Measurements from ENCODE around the gene GDPD5. TPM values are rescaled to one million over a fixed set of nuclear protein-coding genes. Genes with fewer than 3 reads are reported as not detected.

GDPD5 gene
- total RNA-seq, 1 experiment from 2014 or later: 12.2 TPM

DNA sequence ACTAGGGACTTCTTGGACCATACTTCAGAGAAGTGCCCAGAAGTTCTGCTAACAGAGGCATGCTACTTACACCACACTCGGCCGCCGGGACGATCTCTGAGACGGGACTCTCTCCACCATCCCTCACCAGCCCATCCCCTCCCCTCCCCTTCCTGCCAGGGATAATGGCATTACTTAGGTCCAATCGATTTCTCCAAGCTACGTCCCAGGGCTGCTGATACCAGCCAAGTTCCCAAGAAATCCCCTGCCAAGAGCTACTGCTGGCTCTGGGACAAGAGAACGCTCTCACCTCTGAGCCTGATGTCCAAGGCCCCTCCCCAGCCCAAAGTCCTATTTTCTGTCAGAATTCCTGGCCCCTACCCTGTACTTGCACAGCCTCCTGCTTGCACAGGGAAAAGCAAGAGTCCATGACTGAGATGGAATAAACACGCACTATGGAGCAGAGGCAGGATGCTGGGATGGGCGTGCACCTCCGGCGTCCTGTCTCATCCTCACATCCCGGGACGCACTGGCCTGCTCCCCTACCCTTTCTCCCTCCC, 42.7 kb downstream of the GDPD5 start (continued):
- TF ChIP-seq CREM (CRISPR knock-in tag; IDR thresholded peaks at IDR 0.05) (no peak), SP1 (CRISPR knock-in tag; conservative IDR thresholded peaks at IDR 0.05) (no peak), FOXK1 (CRISPR knock-in tag; IDR thresholded peaks at IDR 0.05) (no peak), JAZF1 (CRISPR knock-in tag; IDR thresholded peaks at IDR 0.05) (no peak)
- TF ChIP-seq, protein P1, sequence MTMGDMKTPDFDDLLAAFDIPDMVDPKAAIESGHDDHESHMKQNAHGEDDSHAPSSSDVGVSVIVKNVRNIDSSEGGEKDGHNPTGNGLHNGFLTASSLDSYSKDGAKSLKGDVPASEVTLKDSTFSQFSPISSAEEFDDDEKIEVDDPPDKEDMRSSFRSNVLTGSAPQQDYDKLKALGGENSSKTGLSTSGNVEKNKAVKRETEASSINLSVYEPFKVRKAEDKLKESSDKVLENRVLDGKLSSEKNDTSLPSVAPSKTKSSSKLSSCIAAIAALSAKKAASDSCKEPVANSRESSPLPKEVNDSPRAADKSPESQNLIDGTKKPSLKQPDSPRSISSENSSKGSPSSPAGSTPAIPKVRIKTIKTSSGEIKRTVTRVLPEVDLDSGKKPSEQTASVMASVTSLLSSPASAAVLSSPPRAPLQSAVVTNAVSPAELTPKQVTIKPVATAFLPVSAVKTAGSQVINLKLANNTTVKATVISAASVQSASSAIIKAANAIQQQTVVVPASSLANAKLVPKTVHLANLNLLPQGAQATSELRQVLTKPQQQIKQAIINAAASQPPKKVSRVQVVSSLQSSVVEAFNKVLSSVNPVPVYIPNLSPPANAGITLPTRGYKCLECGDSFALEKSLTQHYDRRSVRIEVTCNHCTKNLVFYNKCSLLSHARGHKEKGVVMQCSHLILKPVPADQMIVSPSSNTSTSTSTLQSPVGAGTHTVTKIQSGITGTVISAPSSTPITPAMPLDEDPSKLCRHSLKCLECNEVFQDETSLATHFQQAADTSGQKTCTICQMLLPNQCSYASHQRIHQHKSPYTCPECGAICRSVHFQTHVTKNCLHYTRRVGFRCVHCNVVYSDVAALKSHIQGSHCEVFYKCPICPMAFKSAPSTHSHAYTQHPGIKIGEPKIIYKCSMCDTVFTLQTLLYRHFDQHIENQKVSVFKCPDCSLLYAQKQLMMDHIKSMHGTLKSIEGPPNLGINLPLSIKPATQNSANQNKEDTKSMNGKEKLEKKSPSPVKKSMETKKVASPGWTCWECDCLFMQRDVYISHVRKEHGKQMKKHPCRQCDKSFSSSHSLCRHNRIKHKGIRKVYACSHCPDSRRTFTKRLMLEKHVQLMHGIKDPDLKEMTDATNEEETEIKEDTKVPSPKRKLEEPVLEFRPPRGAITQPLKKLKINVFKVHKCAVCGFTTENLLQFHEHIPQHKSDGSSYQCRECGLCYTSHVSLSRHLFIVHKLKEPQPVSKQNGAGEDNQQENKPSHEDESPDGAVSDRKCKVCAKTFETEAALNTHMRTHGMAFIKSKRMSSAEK (CRISPR knock-in tag; IDR thresholded peaks at IDR 0.05; ENCODE audit: borderline replicate concordance): no peak
- TF ChIP-seq, protein P2, sequence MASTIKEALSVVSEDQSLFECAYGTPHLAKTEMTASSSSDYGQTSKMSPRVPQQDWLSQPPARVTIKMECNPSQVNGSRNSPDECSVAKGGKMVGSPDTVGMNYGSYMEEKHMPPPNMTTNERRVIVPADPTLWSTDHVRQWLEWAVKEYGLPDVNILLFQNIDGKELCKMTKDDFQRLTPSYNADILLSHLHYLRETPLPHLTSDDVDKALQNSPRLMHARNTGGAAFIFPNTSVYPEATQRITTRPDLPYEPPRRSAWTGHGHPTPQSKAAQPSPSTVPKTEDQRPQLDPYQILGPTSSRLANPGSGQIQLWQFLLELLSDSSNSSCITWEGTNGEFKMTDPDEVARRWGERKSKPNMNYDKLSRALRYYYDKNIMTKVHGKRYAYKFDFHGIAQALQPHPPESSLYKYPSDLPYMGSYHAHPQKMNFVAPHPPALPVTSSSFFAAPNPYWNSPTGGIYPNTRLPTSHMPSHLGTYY (CRISPR knock-in tag; IDR thresholded peaks at IDR 0.05): no peak
- TF ChIP-seq, protein P3, sequence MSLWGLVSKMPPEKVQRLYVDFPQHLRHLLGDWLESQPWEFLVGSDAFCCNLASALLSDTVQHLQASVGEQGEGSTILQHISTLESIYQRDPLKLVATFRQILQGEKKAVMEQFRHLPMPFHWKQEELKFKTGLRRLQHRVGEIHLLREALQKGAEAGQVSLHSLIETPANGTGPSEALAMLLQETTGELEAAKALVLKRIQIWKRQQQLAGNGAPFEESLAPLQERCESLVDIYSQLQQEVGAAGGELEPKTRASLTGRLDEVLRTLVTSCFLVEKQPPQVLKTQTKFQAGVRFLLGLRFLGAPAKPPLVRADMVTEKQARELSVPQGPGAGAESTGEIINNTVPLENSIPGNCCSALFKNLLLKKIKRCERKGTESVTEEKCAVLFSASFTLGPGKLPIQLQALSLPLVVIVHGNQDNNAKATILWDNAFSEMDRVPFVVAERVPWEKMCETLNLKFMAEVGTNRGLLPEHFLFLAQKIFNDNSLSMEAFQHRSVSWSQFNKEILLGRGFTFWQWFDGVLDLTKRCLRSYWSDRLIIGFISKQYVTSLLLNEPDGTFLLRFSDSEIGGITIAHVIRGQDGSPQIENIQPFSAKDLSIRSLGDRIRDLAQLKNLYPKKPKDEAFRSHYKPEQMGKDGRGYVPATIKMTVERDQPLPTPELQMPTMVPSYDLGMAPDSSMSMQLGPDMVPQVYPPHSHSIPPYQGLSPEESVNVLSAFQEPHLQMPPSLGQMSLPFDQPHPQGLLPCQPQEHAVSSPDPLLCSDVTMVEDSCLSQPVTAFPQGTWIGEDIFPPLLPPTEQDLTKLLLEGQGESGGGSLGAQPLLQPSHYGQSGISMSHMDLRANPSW (CRISPR knock-in tag; conservative IDR thresholded peaks at IDR 0.05; ENCODE audit: low read depth): no peak
- TF ChIP-seq, protein P4, sequence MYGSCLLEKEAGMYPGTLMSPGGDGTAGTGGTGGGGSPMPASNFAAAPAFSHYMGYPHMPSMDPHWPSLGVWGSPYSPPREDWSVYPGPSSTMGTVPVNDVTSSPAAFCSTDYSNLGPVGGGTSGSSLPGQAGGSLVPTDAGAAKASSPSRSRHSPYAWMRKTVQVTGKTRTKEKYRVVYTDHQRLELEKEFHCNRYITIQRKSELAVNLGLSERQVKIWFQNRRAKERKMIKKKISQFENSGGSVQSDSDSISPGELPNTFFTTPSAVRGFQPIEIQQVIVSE (CRISPR knock-in tag; IDR thresholded peaks at IDR 0.05; ENCODE audit: borderline replicate concordance): no peak

DNA sequence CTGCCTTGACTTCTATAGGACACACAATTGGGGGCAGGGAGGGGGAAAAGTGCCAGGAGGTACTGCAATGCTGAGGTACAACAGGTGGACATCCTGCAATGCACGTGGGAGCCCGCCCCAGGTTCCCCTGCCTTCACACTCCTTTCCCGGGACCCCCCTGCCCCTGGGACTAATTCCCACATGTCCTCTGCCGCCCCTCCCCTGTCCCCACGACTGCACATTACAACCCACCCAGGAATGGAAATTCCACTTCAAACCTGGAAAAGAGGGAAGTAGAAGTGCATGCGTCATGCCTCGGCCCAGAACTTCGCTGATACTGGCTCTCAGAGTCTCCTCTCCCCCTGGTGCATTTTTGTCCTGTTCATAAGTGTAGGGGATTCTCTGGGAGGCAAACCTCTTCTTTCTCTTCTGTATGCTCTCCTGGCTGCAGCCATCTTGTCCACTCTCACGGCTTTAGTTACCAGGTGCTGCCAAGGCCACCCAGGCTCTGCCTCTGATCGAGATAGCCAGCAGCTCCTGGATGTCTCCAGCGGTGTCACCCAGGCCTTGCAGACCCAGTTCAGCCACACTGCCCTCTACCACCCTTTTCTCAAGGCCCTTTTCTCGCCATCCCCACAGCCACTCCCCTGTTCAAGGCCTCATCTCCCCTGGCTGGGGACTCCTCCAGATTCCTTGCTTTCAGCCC, 43.7 kb downstream of the GDPD5 start:
- ChIA-PET POLR2A (no interaction called here), CTCF (interaction anchor here (1.1 kb wide), 1 partner anchor 31 kb away, joined by 4 read pairs; no protein-coding TSS in a partner anchor)
- Mint-ChIP-seq H3K36me3 (no peaks in the 10 kb centered on the region), H3K27me3 (ENCODE audit: low read depth) (no peaks in the 10 kb centered on the region), H3K4me1 (peaks cover 2% of the 10 kb centered on the region), H3K4me3 (no peak overlapping the region), H3K9me3 (no peaks in the 10 kb centered on the region), H3K27ac (no peak overlapping the region; the same call in 1 of the 2 replicates)
- DNase-seq (ENCODE audit: low spot score) (no peak), ATAC-seq (no peak)
- TF ChIP-seq ZBTB21 (CRISPR knock-in tag; IDR thresholded peaks at IDR 0.05; ENCODE audit: borderline replicate concordance): no peak
- no peak for TF ChIP-seq CREB1 (CRISPR knock-in tag; IDR thresholded peaks at IDR 0.05)
- TF ChIP-seq ZNF219 (CRISPR knock-in tag; IDR thresholded peaks at IDR 0.05; ENCODE audit: borderline replicate concordance): no peak
- TF ChIP-seq, protein P5, sequence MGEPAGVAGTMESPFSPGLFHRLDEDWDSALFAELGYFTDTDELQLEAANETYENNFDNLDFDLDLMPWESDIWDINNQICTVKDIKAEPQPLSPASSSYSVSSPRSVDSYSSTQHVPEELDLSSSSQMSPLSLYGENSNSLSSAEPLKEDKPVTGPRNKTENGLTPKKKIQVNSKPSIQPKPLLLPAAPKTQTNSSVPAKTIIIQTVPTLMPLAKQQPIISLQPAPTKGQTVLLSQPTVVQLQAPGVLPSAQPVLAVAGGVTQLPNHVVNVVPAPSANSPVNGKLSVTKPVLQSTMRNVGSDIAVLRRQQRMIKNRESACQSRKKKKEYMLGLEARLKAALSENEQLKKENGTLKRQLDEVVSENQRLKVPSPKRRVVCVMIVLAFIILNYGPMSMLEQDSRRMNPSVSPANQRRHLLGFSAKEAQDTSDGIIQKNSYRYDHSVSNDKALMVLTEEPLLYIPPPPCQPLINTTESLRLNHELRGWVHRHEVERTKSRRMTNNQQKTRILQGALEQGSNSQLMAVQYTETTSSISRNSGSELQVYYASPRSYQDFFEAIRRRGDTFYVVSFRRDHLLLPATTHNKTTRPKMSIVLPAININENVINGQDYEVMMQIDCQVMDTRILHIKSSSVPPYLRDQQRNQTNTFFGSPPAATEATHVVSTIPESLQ (CRISPR knock-in tag; IDR thresholded peaks at IDR 0.05): no peak
- TF ChIP-seq MXD4 (CRISPR knock-in tag; IDR thresholded peaks at IDR 0.05; ENCODE audit: borderline replicate concordance): no peak
- TF ChIP-seq GABPB1 (CRISPR knock-in tag; IDR thresholded peaks at IDR 0.05): no peak
- TF ChIP-seq TP53 (CRISPR knock-in tag; IDR thresholded peaks at IDR 0.05): no peak
- TF ChIP-seq FOXP1 (CRISPR knock-in tag; IDR thresholded peaks at IDR 0.05; ENCODE audit: borderline replicate concordance): no peak
- no peak for TF ChIP-seq ZNF396 (CRISPR knock-in tag; IDR thresholded peaks at IDR 0.05; ENCODE audit: borderline replicate concordance)
- no peak for TF ChIP-seq TCF7 (CRISPR knock-in tag; IDR thresholded peaks at IDR 0.05; ENCODE audit: low read depth)
- no peak for TF ChIP-seq OVOL2 (CRISPR knock-in tag; IDR thresholded peaks at IDR 0.05; ENCODE audit: borderline replicate concordance)
- TF ChIP-seq, protein P6, sequence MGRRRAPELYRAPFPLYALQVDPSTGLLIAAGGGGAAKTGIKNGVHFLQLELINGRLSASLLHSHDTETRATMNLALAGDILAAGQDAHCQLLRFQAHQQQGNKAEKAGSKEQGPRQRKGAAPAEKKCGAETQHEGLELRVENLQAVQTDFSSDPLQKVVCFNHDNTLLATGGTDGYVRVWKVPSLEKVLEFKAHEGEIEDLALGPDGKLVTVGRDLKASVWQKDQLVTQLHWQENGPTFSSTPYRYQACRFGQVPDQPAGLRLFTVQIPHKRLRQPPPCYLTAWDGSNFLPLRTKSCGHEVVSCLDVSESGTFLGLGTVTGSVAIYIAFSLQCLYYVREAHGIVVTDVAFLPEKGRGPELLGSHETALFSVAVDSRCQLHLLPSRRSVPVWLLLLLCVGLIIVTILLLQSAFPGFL (CRISPR knock-in tag; IDR thresholded peaks at IDR 0.05; ENCODE audit: borderline replicate concordance): no peak
- TF ChIP-seq, protein P7, sequence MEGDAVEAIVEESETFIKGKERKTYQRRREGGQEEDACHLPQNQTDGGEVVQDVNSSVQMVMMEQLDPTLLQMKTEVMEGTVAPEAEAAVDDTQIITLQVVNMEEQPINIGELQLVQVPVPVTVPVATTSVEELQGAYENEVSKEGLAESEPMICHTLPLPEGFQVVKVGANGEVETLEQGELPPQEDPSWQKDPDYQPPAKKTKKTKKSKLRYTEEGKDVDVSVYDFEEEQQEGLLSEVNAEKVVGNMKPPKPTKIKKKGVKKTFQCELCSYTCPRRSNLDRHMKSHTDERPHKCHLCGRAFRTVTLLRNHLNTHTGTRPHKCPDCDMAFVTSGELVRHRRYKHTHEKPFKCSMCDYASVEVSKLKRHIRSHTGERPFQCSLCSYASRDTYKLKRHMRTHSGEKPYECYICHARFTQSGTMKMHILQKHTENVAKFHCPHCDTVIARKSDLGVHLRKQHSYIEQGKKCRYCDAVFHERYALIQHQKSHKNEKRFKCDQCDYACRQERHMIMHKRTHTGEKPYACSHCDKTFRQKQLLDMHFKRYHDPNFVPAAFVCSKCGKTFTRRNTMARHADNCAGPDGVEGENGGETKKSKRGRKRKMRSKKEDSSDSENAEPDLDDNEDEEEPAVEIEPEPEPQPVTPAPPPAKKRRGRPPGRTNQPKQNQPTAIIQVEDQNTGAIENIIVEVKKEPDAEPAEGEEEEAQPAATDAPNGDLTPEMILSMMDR (IDR thresholded peaks at IDR 0.05): no peak
